Lower leg skin (tissue), 4 donors: ENCODE measurements around the gene POU6F1. TPM values are rescaled to one million over a fixed set of nuclear protein-coding genes. Genes with fewer than 3 reads are reported as not detected.

Source experiments
- DNase-seq, 2 donors: peaks; one replicate each; pipeline ENCODE4 v3.0.0-alpha.2; 2019; ENCODE audit warnings: low spot score in 2 of 2
- H3K4me3 ChIP-seq: fragments of 200-600 bp; sonication (generic); 2 replicates; pipeline ENCODE4 v1.5.1; 2017; ENCODE audit warnings: mild to moderate bottlenecking, low read depth; ENCODE audit not compliant: poor library complexity, severe bottlenecking
- POLR2A ChIP-seq, 2 donors: fragments of 450-650 bp; IDR thresholded peaks; one replicate each; pipeline ENCODE4 v1.6.1; 2016 to 2017; ENCODE audit warnings: antibody characterized with exemption in 2 of 2, mild to moderate bottlenecking in 1 of 2, moderate library complexity in 1 of 2
- WGBS, 2 donors: methylation state at CpG; one replicate each; pipeline ENCODE4 v1.1.5; 2018; 5-methylcytosine and 5-hydroxymethylcytosine counted together
- intact Hi-C: fragments of 100-400 bp; cut with DNase I; formaldehyde crosslinking; loops from one replicate; pipeline ENCODE4 v1.15.0; 2023; ENCODE audit warnings: low total_unique reads
- total RNA-seq, 4 donors: library from RNA; depleted of rRNA; stranded (reverse); fragments of >200 nt; gene quantifications; one replicate each; pipeline ENCODE4 v1.1.0, GENCODE V29; 2016
- TF ChIP-seq, protein P1 (sequence below), 3 donors: fragments of 450-650 bp; IDR thresholded peaks; one replicate each; pipeline ENCODE4 v1.5.1; 2016; ENCODE audit warnings: antibody characterized with exemption in 3 of 3, mild to moderate bottlenecking in 3 of 3, moderate library complexity in 2 of 3

Gene POU6F1
- total RNA-seq, 4 donors from 2014 or later, result 5.5 to 20.2 (median 10.6) TPM

DNA sequence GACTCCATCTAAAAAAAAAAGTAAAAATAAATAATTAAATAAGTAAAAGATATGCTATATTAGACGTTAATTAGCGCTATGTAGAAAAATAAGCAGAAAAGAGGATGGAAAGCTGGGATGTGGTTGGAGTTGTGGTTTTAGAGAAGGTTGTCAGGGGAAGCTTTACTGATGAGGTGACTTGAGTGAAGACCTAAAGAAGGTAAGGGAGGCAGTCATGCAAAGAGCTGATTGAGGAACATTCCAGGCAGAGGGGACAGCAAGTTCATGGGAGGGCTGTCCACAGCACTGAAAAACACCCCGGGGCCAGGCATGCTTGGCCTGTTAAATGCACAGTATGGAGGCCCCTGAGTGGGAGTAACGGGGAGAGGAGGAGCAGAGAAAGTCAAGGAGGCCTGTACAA is 36.7 kb upstream of the POU6F1 start:
- no peak for DNase-seq
- TF ChIP-seq, protein P1, sequence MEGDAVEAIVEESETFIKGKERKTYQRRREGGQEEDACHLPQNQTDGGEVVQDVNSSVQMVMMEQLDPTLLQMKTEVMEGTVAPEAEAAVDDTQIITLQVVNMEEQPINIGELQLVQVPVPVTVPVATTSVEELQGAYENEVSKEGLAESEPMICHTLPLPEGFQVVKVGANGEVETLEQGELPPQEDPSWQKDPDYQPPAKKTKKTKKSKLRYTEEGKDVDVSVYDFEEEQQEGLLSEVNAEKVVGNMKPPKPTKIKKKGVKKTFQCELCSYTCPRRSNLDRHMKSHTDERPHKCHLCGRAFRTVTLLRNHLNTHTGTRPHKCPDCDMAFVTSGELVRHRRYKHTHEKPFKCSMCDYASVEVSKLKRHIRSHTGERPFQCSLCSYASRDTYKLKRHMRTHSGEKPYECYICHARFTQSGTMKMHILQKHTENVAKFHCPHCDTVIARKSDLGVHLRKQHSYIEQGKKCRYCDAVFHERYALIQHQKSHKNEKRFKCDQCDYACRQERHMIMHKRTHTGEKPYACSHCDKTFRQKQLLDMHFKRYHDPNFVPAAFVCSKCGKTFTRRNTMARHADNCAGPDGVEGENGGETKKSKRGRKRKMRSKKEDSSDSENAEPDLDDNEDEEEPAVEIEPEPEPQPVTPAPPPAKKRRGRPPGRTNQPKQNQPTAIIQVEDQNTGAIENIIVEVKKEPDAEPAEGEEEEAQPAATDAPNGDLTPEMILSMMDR (IDR thresholded peaks at IDR 0.05), result no peak
- no peak for TF ChIP-seq POLR2A (IDR thresholded peaks at IDR 0.05)
- intact Hi-C loops, result no loop called here
- 83 to 87% methylated on average over 4 of the region's 4 CpGs for WGBS, 2 donors
- H3K4me3 ChIP-seq, result no peak overlapping the region

DNA sequence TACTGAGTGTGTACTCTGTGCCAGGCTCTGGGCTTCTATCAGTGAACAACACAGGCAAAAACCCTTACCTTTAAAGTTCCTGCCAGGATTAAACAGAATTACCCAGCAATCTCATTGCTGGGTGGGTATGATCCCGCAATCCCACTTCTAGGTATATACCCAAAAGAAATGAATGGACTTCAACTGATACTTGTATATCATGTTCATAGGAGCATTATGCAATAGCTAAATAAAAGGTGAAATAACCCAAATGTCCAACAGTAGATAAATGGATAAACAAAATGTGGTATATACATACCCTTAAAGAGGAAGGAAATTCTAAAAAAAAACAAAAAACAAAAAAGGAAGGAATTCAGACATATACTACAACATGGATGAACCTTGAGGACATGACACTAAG is 35.4 kb upstream of the POU6F1 start:
- no peak for DNase-seq
- no peak for TF ChIP-seq POLR2A (IDR thresholded peaks at IDR 0.05)
- TF ChIP-seq, protein P1 (IDR thresholded peaks at IDR 0.05), result no peak
- no peak overlapping the region for H3K4me3 ChIP-seq
- intact Hi-C loops, result no loop called here
- WGBS, 2 donors, result 100% methylated on average over 1 of the region's 1 CpG

DNA sequence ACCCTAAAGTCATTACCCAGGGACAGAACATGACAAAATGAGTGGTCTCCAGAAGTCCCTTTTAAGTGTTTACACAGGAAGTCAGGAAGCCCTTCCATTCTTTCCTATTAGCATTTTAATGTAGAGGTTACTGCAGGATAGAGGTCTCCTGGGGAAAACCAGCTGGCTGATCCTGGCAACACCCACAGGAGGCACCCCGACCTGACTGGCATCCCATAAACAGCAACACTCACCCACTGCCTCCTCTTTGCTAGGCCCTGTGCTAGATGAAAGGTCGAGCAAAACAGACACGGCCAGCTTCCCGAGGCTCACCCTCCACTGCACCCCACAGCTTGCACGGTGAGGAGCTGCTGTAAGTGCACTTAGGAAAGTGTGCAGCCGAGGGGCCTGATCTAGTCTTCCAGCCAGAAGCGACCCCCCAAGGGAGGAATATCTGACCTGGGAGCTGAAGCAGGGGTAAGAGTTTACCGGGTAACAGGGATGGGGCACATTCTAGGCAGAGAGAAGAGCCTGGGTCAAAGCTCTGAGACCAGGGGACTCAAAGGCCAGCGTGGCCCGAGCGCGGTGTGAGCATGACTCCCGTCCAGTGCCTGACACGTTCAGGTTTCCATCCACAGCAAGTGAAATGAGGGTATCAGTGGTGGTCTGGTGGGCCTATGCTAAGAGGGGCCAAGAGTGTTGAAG is 29.8 kb upstream of the POU6F1 start:
- intact Hi-C loops, result no loop called here
- TF ChIP-seq, protein P1 (IDR thresholded peaks at IDR 0.05), result no peak
- no peak for TF ChIP-seq POLR2A (IDR thresholded peaks at IDR 0.05)
- WGBS, 2 donors, result 71 to 80% methylated on average over 14 of the region's 14 CpGs
- no peak overlapping the region for H3K4me3 ChIP-seq
- no peak for DNase-seq

DNA sequence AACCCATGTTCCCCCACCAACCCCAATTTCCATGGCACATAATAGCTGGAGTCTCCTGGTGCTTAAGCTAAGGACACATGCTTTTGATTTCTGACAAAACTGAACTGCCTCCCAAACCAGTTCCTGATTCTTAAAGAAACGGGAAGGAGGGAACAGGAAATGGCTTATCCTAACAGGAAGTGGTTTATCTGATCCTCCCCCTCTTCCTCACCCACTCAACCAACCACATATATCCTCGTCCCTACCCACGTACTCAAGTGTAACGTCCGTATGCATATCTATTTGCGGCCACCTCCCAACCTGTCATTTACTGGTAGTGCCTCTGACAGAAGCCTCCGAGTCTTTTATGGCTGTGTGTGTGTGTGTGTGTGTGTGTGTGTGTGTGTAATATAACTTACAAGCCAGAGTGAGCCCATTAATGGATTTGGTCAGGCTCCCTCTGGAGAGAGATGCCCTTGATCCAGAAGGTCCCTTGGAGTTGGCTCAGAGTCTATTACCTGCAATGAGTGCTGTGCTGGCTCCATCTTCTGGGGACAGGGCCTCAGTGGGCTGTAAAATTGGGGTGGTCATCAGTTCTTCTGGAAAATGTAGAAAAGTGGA is 28.5 kb upstream of the POU6F1 start:
- WGBS, 2 donors, result 42 to 58% methylated on average over 7 of the region's 7 CpGs
- no peak for DNase-seq
- intact Hi-C loops, result no loop called here
- TF ChIP-seq POLR2A (IDR thresholded peaks at IDR 0.05), result no peak
- TF ChIP-seq, protein P1 (IDR thresholded peaks at IDR 0.05), result no peak
- H3K4me3 ChIP-seq, result no peak overlapping the region

DNA sequence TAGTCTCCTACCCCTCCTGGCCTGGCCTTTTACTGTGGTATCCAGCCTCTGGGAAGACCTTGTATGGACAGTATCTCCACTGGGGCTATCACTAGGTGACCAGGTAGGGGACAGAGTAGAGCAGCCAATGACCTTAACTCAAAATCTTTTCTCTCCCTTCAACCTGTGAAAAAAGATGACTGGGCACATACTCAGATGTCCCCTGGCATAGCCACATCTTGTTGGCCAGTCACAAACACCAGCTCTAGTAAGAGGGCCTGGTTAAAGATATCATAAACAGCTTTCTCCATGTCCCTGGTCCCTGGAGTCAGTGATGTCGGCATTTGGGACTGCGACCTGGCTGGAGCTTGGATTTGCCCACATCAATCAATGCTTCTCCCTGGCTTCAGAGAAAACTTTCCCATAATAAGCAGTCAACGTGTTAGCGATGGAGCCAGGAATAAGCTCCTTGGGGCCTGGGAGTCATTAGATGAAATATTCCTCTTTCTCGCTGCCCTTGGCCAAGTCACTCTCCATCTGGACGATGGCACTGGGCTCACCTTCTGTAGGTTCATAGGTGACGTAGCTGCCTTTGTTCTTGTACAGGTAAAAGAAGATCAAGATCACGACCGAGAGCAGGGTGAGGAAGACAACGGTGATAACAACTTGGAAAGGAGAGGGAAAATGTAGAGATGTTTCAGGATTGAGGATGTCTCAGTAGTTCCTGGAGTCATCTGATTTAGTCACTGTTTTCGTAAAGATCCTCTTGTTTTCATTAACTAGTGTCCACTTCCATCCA is 27.8 kb upstream of the POU6F1 start:
- no peak for TF ChIP-seq POLR2A (IDR thresholded peaks at IDR 0.05)
- TF ChIP-seq, protein P1 (IDR thresholded peaks at IDR 0.05), result no peak
- 86 to 91% methylated on average over 11 of the region's 11 CpGs for WGBS, 2 donors
- H3K4me3 ChIP-seq, result no peak overlapping the region
- intact Hi-C loops, result no loop called here
- no peak for DNase-seq
